Fibroblast of skin of back (primary cell): Measurements from ENCODE around the gene SLC2A9.
A peak's percentile ranks its signal among the peaks of the same experiment; 100 is the strongest.
"Not testable (repeated sequence)": the region's sequence is repeated elsewhere in the genome, so short reads cannot be mapped to it uniquely, and the experiment has no call there.

Experiments used
- DNase-seq: peaks from one replicate; pipeline ENCODE4 v3.0.0-alpha.2; 2013

SLC2A9 gene

DNA sequence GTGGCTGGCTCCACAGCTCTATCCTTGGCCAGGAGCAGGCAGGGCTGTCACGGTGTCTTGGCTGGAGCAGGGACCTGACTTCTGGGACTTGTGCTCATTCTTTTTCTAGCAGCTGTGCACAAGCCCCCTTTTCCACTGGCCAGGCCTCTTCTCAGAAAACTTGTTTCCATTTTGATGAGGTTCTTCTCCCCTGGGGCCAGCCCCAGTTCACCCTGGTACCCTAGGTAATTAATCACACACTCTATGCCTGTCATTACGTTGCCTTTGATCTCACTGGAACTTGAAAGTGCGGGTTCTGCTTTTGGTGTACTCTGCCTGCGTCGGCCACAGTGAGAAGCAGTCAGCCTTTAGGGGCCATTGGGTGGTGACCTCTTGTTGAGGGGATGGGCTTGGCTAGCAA, 213.2 kb downstream of the SLC2A9 start:
- DNase-seq, result no peak

DNA sequence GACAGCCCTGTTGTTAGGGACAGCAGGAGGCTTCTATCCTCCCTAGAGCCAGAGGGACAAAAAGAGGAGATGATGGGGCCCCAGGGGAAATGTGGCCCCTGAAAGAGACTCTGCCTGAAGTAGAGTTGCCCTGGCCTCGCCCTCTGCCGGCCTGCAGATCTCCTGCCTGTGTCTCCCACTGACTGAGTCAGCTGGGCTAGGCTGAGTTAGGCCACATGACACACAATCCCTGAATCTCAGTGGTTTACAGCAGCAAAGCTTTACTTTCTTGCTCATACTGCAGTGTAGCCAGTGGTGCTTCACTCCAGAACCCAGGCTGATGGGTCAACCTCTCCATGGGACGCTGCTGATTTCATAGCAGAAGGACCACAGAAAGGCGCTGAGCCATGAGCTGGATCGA, 216.4 kb downstream of the SLC2A9 start:
- DNase-seq, result no peak

DNA sequence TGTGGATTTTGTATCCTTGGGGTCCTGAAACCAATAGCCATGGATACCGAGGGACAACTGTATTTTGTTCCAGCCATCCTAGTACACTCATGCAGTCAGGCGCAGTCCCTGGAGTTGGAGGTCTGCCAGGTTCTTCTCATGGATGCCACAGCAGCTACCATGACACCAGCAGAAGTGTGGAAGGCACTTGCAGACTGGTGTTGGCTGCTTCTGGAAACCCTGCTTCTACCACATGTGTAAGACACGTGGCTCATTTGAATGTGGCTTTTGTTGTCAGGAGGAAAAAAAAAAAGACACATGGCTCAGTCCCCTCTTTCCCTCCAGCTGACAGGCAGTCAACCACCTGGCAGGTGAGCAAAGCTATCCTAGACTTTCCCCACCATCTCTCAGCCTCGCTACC, 220.4 kb downstream of the SLC2A9 start:
- no peak for DNase-seq

DNA sequence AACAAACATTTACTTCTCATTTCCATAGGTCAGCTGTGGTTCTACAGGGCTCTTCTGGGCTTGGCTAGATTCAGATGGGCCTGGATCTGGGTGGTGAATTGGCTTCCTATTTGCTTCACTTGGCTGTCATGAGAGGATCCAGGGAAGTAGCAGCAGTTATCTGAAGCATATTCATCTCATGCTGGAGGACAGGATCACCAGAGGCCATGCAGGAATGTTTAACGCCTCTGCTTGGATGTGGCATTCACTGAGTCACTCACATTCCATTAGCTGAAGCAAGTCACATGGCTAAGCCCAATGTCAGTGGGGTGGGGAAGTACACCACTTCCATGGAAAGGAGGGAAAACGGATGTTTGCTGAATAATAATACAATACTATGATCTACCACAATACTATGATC, 224.7 kb downstream of the SLC2A9 start:
- peak; percentile 3 for DNase-seq

DNA sequence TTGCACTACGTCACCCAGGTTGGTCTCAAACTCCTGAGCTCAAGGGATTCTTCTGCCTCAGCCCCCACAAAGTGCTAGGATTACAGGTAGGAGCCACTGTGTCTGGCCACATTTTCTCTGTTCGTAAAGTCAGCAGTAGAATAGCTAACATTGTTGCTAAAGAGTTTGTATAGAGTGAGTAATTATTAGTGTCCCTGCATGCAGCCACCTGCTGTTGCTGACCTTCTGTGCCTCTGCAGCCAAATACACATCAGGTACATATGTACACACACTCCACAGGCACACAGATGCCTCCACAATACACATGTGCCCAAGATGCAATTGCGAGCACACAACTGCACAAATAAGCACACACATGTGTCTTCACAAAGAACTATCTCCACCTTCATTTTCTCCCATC, 228.9 kb downstream of the SLC2A9 start:
- no peak for DNase-seq

DNA sequence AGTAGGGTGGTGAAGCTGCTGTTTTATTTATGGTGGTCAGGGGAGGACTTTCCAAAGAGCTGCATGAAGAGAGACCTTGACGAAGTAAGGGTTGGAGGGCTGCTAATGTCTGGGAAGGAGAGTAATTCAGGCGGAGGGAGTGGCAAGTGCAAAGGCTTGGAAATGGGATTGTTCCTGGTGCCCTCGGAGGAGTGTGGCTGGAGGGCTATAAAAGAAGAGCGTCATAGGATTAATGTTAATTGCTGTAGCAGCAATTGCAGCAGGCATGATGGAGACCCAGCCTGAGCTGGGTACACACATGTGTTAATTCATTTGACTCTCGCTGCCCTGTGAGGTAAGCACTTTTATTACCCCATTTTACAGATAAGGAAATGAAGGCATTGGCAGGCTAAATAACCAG, 235.4 kb downstream of the SLC2A9 start:
- DNase-seq, result not testable (repeated sequence)

DNA sequence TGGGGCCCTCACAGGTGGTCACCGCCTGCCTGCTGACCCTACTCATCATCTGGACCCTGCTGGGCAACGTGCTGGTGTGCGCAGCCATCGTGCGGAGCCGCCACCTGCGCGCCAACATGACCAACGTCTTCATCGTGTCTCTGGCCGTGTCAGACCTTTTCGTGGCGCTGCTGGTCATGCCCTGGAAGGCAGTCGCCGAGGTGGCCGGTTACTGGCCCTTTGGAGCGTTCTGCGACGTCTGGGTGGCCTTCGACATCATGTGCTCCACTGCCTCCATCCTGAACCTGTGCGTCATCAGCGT, 239.2 kb downstream of the SLC2A9 start:
- DNase-seq, result no peak

DNA sequence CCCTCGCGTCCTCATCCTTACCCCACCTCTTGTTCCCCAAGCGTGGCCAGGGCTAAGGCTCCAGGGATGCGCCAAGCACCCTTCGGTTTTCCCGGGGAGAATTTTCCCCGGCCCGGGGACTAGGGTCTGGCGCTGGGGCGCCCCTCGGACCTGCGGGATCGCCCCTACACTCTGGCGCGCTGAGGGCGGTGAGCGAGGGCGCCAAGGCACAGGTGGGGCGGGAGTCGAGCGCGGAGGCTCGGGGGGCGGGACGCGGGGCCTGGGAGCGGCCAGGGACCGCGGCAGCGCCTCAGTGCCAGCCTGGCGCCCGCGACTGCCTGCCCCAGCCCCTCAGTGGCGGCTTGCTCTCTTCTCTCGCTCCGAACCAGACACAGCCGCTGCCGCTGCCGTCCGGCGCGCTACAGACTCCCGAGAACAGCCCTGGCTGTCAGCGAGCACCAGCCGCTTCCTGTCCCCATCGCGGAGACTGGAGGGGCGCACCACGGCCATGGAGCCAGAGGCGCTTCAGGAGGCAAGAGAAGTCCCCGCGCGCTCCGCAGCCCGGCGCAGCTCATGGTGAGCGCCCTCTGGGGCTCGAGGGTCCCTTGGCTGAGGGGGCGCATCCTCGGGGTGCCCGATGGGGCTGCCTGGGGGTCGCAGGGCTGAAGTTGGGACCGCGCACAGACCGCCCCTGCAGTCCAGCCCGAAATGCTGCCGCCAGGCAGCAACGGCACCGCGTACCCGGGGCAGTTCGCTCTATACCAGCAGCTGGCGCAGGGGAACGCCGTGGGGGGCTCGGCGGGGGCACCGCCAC, 239.8 kb downstream of the SLC2A9 start, which contains the start of gene DRD5:
Gene DRD5 (plus strand): TSS at position 292 of the 793 bp plus-strand sequence. CDS start 396 bp downstream, at position 688.
- no peak for DNase-seq
